LNCaP clone FGC (cell line): Measurements from ENCODE around the gene ITIH4.

Experiments used
- DNase-seq: peaks from one replicate; pipeline ENCODE4 v3.0.0-alpha.2; 2011; ENCODE audit warnings: low read depth
- H3K4me3 ChIP-seq: 2 replicates; pipeline ENCODE4 v1.5.1; 2011; ENCODE audit warnings: mild to moderate bottlenecking, low read depth, low read length, control low read depth
- CTCF ChIP-seq: IDR thresholded peaks from 2 replicates; pipeline ENCODE4 v1.5.1; 2012; ENCODE audit warnings: mild to moderate bottlenecking; ENCODE audit not compliant: control insufficient read depth, insufficient read depth; ENCODE audit errors: extremely low read depth

The ITIH4 gene

GRCh38 chr3:52827866-52828376 lies 2.6 kb downstream of the ITIH4 start:
- DNase-seq = no peak
- H3K4me3 ChIP-seq = no peak overlapping the region
- no peak for TF ChIP-seq CTCF

GRCh38 chr3:52827441-52827840 lies 3.0 kb downstream of the ITIH4 start:
- no peak for TF ChIP-seq CTCF
- H3K4me3 ChIP-seq = no peak overlapping the region
- no peak for DNase-seq

- no peak overlapping the region for H3K4me3 ChIP-seq
- no peak for TF ChIP-seq CTCF
- DNase-seq = no peak
Observed at GRCh38 chr3:52824037-52824436, 6.4 kb downstream of the ITIH4 start.

- no peak for TF ChIP-seq CTCF
- DNase-seq = no peak
- H3K4me3 ChIP-seq = no peak overlapping the region
Observed at GRCh38 chr3:52822363-52822762, 8.1 kb downstream of the ITIH4 start.

GRCh38 chr3:52820736-52821135 lies 9.7 kb downstream of the ITIH4 start:
- TF ChIP-seq CTCF = peak; percentile 74
- DNase-seq = no peak
- H3K4me3 ChIP-seq = no peak overlapping the region

- DNase-seq = no peak
- no peak overlapping the region for H3K4me3 ChIP-seq
- TF ChIP-seq CTCF = no peak
Observed at GRCh38 chr3:52819936-52820335, 10.5 kb downstream of the ITIH4 start.

- H3K4me3 ChIP-seq = no peak overlapping the region
- TF ChIP-seq CTCF = no peak
- no peak for DNase-seq
Observed at GRCh38 chr3:52817860-52818259, 12.6 kb downstream of the ITIH4 start.
